SU-DHL-6 (cell line): ENCODE results near the gene RRP9.

Experiments
- H2AFZ ChIP-seq: fragments of 200-600 bp; sonication (generic); 2 replicates; pipeline ENCODE4 v1.6.1; 2014; ENCODE audit warnings: low read depth, mild to moderate bottlenecking, moderate library complexity, mixed read lengths, antibody characterized with exemption, low read length; ENCODE audit not compliant: severe bottlenecking
- H3F3A ChIP-seq: fragments of 200-600 bp; shearing (Covaris generic); 2 replicates; pipeline ENCODE4 v1.6.0; 2016; ENCODE audit warnings: antibody characterized with exemption, mild to moderate bottlenecking; ENCODE audit not compliant: insufficient read depth
- H3K27ac ChIP-seq: fragments of 200-600 bp; sonication (generic); 2 replicates; pipeline ENCODE4 v1.5.1; 2016; ENCODE audit warnings: low read depth, mild to moderate bottlenecking, low read length, moderate library complexity, mixed read lengths
- H3K27me3 ChIP-seq: fragments of 200-600 bp; sonication (generic), shearing (Covaris generic); 2 replicates; pipeline ENCODE4 v1.6.0; 2014; ENCODE audit warnings: mild to moderate bottlenecking, low read length
- H3K36me3 ChIP-seq: fragments of 200-600 bp; sonication (generic); 2 replicates; pipeline ENCODE4 v1.6.1; 2014; ENCODE audit warnings: mild to moderate bottlenecking, low read length, mixed read lengths
- H3K4me2 ChIP-seq: fragments of 300-600, 200-600 bp; shearing (Covaris generic), sonication (generic); 2 replicates; pipeline ENCODE4 v1.6.0; 2014; ENCODE audit warnings: low read length, low read depth, mild to moderate bottlenecking; ENCODE audit not compliant: poor library complexity, severe bottlenecking
- H3K4me3 ChIP-seq: fragments of 200-600 bp; sonication (generic); 2 replicates; pipeline ENCODE4 v1.5.1; 2014; ENCODE audit warnings: antibody characterized with exemption, low read length, mild to moderate bottlenecking, mixed read lengths; ENCODE audit not compliant: insufficient read depth, poor library complexity, severe bottlenecking
- H3K79me2 ChIP-seq: fragments of 200-600 bp; sonication (generic); 2 replicates; pipeline ENCODE4 v1.6.1; 2014; ENCODE audit warnings: mild to moderate bottlenecking, low read length, moderate library complexity; ENCODE audit not compliant: insufficient read depth
- H3K9ac ChIP-seq: fragments of 200-600 bp; sonication (generic); 2 replicates; pipeline ENCODE4 v1.7.0; 2014; ENCODE audit warnings: mild to moderate bottlenecking, low read length
- H3K9me2 ChIP-seq: fragments of 200-600 bp; sonication (generic); replicated peaks from 2 replicates; pipeline ENCODE4 v1.6.1; 2014; ENCODE audit warnings: low read length; ENCODE audit not compliant: insufficient read depth
- H3K9me3 ChIP-seq: fragments of 200-600 bp; sonication (generic); 2 replicates; pipeline ENCODE4 v1.6.1; 2014; ENCODE audit warnings: low read length, mixed read lengths; ENCODE audit not compliant: insufficient read depth
- H4K20me1 ChIP-seq: fragments of 200-600 bp; sonication (generic); 2 replicates; pipeline ENCODE4 v1.6.1; 2014; ENCODE audit warnings: low read depth, mild to moderate bottlenecking, antibody characterized with exemption, low read length, moderate library complexity, mixed read lengths
- CTCF ChIP-seq: fragments of 200-600 bp; sonication (generic); IDR thresholded peaks from one replicate; pipeline ENCODE4 v1.5.1; 2017; ENCODE audit warnings: antibody characterized with exemption, mild to moderate bottlenecking, low read length, moderate library complexity; ENCODE audit not compliant: insufficient read depth, poor library complexity, severe bottlenecking
- EZH2phosphoT487 ChIP-seq: fragments of 200-600 bp; sonication (generic), shearing (Covaris generic); conservative IDR thresholded peaks from 2 replicates; pipeline ENCODE4 v1.6.1; 2018; ENCODE audit warnings: mild to moderate bottlenecking, antibody characterized with exemption, low read length, moderate library complexity, mixed read lengths

The RRP9 gene

GRCh38 chr3:51896607-51897305, 44.9 kb downstream of the RRP9 start:
- H3K27me3 ChIP-seq = no peaks in the 10 kb centered on the region

GRCh38 chr3:51894939-51895338, 46.8 kb downstream of the RRP9 start:
- H3K36me3 ChIP-seq = no peaks in the 10 kb centered on the region
- H3K4me2 ChIP-seq = no peak overlapping the region
- H3K9me3 ChIP-seq = no peaks in the 10 kb centered on the region
- H3K9ac ChIP-seq = no peak overlapping the region
- H3K4me3 ChIP-seq = no peak overlapping the region
- no peaks in the 10 kb centered on the region for H3K79me2 ChIP-seq
- no peaks in the 10 kb centered on the region for H4K20me1 ChIP-seq
- no peaks in the 10 kb centered on the region for H3K9me2 ChIP-seq
- H3K27me3 ChIP-seq = no peaks in the 10 kb centered on the region
- H3F3A ChIP-seq = no peaks in the 10 kb centered on the region
- TF ChIP-seq CTCF (no peak), EZH2phosphoT487 (no peak)
- H2AFZ ChIP-seq = no peak overlapping the region
- H3K27ac ChIP-seq = no peak overlapping the region

More at GRCh38 chr3:51896607-51897305, 44.9 kb downstream of the RRP9 start:
- no peak for TF ChIP-seq EZH2phosphoT487
- no peak for TF ChIP-seq CTCF
- Histone ChIP-seq H4K20me1 (no peaks in the 10 kb centered on the region), H3K4me3 (no peak overlapping the region), H3K9ac (no peak overlapping the region), H3K27ac (no peak overlapping the region), H3F3A (no peaks in the 10 kb centered on the region), H3K79me2 (no peaks in the 10 kb centered on the region), H3K9me2 (no peaks in the 10 kb centered on the region), H3K9me3 (no peaks in the 10 kb centered on the region), H2AFZ (no peak overlapping the region), H3K36me3 (no peaks in the 10 kb centered on the region), H3K4me2 (no peak overlapping the region)

- no peaks in the 10 kb centered on the region for H3K79me2 ChIP-seq
- H2AFZ ChIP-seq = no peak overlapping the region
- no peak overlapping the region for H3K9ac ChIP-seq
- H3K9me3 ChIP-seq = no peaks in the 10 kb centered on the region
- no peak overlapping the region for H3K27ac ChIP-seq
- H3K9me2 ChIP-seq = no peaks in the 10 kb centered on the region
- no peaks in the 10 kb centered on the region for H3K36me3 ChIP-seq
- H4K20me1 ChIP-seq = no peaks in the 10 kb centered on the region
- no peaks in the 10 kb centered on the region for H3K27me3 ChIP-seq
- TF ChIP-seq CTCF = no peak
- no peak for TF ChIP-seq EZH2phosphoT487
- H3K4me3 ChIP-seq = no peak overlapping the region
- no peaks in the 10 kb centered on the region for H3F3A ChIP-seq
- no peak overlapping the region for H3K4me2 ChIP-seq
Observed at GRCh38 chr3:51894391-51894790, 47.3 kb downstream of the RRP9 start.
